Endothelial cell (in vitro differentiated cells): ENCODE results near the gene RRAS. TPM values are rescaled to one million over a fixed set of nuclear protein-coding genes. Genes with fewer than 3 reads are reported as not detected.
A peak's percentile ranks its signal among the peaks of the same experiment; 100 is the strongest.
"Not testable (repeated sequence)": the region's sequence is repeated elsewhere in the genome, so short reads cannot be mapped to it uniquely, and the experiment has no call there.

Experiments
- DNase-seq: peaks from one replicate; pipeline ENCODE4 v3.0.0; 2021; ENCODE audit warnings: low spot score
- H3K27ac Mint-ChIP-seq: one replicate; pipeline ENCODE4 v1.8.0; 2021; ENCODE audit warnings: mixed read lengths, inconsistent platforms; ENCODE audit not compliant: unreplicated experiment
- H3K27me3 Mint-ChIP-seq: one replicate; pipeline ENCODE4 v1.8.0; 2021; ENCODE audit warnings: mild to moderate bottlenecking, moderate library complexity, mixed read lengths, inconsistent platforms; ENCODE audit not compliant: unreplicated experiment
- H3K36me3 Mint-ChIP-seq: one replicate; pipeline ENCODE4 v1.8.0; 2021; ENCODE audit warnings: mild to moderate bottlenecking, low read depth, mixed read lengths, inconsistent platforms; ENCODE audit not compliant: unreplicated experiment
- H3K4me1 Mint-ChIP-seq: one replicate; pipeline ENCODE4 v1.8.0; 2021; ENCODE audit warnings: mild to moderate bottlenecking, mixed read lengths, inconsistent platforms; ENCODE audit not compliant: unreplicated experiment
- H3K4me3 Mint-ChIP-seq: one replicate; pipeline ENCODE4 v1.8.0; 2021; ENCODE audit warnings: mild to moderate bottlenecking, mixed read lengths, inconsistent platforms; ENCODE audit not compliant: unreplicated experiment
- H3K9me3 Mint-ChIP-seq: one replicate; pipeline ENCODE4 v1.8.0; 2021; ENCODE audit warnings: mixed read lengths, inconsistent platforms; ENCODE audit not compliant: unreplicated experiment
- CTCF ChIP-seq: fragments of 200-600 bp; sonication (generic); IDR thresholded peaks from one replicate; pipeline ENCODE4 v1.5.0; 2021; ENCODE audit warnings: antibody characterized with exemption; ENCODE audit not compliant: unreplicated experiment
- total RNA-seq: library from RNA; stranded (reverse); fragmentation: NEBNext Ultra II Directional; extraction: Animal tissue kit (Norgen Biotek cat#: 25700); gene quantifications from one replicate; pipeline ENCODE4 v1.2.1, GENCODE V29; 2021; ENCODE audit not compliant: unreplicated experiment

Gene RRAS
- total RNA-seq, 1 donor from 2014 or later = 23.9 TPM

- H3K36me3 Mint-ChIP-seq = peaks cover 30% of the 10 kb centered on the region
- DNase-seq = no peak
- H3K27ac Mint-ChIP-seq = no peak overlapping the region
- no peaks in the 10 kb centered on the region for H3K4me1 Mint-ChIP-seq
- H3K27me3 Mint-ChIP-seq = peaks cover 4% of the 10 kb centered on the region
- no peaks in the 10 kb centered on the region for H3K9me3 Mint-ChIP-seq
- TF ChIP-seq CTCF = no peak
- no peak overlapping the region for H3K4me3 Mint-ChIP-seq
Observed at GRCh38 chr19:49624967-49625910, 14.7 kb downstream of the RRAS start.

DNA sequence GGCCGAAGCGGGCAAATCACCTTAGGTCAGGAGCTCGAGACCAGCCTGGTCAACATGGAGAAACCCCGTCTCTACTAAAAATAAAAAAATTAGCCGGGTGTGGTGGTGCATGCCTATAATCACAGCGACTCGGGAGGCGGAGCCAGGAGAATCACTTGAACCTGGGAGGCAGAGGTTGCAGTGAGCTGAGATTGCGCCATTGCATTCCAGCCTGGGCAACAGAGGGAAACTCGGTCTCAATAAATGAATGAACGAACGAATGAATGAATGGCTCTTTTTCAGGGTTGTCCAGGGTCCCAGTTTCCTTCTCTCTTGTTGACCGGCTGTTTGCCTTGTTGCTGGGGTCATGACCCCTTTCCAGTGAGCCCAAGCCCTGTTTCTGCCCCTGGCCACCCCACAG lies 22.1 kb downstream of the RRAS start:
- H3K27me3 Mint-ChIP-seq, H3K27ac Mint-ChIP-seq, DNase-seq, H3K9me3 Mint-ChIP-seq, H3K4me1 Mint-ChIP-seq: not testable (repeated sequence)
- H3K36me3 Mint-ChIP-seq = peaks cover 47% of the 10 kb centered on the region
- H3K4me3 Mint-ChIP-seq = peak overlapping the region; percentile 47

DNA sequence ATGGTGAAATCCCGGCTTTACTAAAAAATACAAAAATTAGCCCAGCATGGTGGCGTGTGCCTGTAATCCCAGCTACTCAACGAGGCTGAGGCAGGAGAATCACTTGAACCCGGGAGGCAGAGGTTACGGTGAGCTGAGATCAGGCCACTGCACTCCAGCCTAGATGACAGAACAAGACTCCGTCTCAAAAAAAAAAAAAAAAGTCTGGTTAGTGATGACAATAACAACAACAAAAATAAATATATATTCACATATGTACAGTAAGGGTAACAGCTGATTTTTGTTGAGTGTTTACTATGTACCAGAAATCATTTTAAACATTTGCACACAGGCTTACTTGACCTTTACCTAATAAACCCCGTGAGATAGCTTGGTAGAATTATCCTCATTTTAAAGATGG lies 23.0 kb downstream of the RRAS start:
- Mint-ChIP-seq H3K27ac (no peak overlapping the region), H3K36me3 (peaks cover 49% of the 10 kb centered on the region), H3K27me3 (peaks cover 7% of the 10 kb centered on the region), H3K4me1 (no peaks in the 10 kb centered on the region), H3K9me3 (no peaks in the 10 kb centered on the region), H3K4me3 (no peak overlapping the region)
- DNase-seq = no peak
- TF ChIP-seq CTCF = no peak

DNA sequence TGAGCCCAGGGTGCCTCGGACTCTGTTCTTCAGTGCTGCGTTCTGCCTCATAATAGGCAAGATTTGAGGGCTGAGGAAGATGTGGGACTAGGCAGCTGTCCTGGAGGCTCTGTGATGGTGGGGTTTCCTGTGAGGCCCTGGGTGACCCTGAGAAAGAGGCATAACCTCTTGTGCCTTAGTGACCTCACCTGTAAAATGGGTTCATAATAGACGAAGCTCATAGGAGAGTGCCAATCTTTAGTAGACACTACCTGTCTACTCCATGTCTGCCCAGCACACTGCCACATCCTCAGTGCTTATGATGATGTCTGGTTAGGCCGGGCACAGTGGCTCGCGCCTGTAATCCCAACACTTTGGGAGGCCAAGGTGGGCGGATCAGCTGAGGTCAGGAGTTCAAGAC lies 23.4 kb downstream of the RRAS start:
- DNase-seq = no peak
- H3K27ac Mint-ChIP-seq = no peak overlapping the region
- H3K27me3 Mint-ChIP-seq = peaks cover 7% of the 10 kb centered on the region
- H3K36me3 Mint-ChIP-seq = peaks cover 49% of the 10 kb centered on the region
- no peaks in the 10 kb centered on the region for H3K9me3 Mint-ChIP-seq
- TF ChIP-seq CTCF = no peak
- H3K4me3 Mint-ChIP-seq = no peak overlapping the region
- H3K4me1 Mint-ChIP-seq = no peaks in the 10 kb centered on the region

DNA sequence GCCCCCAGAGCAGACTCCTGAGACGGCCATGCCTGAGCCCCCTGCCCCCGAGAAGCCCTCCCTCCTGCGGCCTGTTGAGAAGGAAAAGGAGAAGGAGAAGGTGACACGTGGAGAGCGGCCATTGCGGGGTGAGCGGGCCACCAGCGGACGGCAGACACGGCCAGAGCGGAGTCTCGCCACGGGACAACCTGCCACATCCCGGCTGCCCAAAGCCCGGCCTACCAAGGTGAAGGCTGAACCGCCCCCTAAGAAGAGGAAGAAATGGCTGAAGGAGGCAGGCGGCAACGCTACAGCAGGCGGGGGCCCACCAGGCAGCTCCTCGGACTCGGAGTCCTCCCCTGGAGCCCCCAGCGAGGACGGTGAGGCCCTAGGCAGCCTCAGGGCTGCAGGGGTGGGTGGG lies 24.1 kb downstream of the RRAS start:
- H3K9me3 Mint-ChIP-seq = no peaks in the 10 kb centered on the region
- peaks cover 49% of the 10 kb centered on the region for H3K36me3 Mint-ChIP-seq
- no peak overlapping the region for H3K27ac Mint-ChIP-seq
- peaks cover 7% of the 10 kb centered on the region for H3K27me3 Mint-ChIP-seq
- H3K4me3 Mint-ChIP-seq = no peak overlapping the region
- H3K4me1 Mint-ChIP-seq = no peaks in the 10 kb centered on the region
- no peak for DNase-seq
- no peak for TF ChIP-seq CTCF
